ENCODE measurements around the gene FAM174B. TPM values are rescaled to one million over a fixed set of nuclear protein-coding genes. Genes with fewer than 3 reads are reported as not detected.

FAM174B gene
- total and polyA plus RNA-seq, 8 donors = 40.8 to 66.3 (median 48.7) TPM

GRCh38 chr15:92583096-92584034 is 72.2 kb downstream of the FAM174B start:
- Histone ChIP-seq H3K27me3 (no peaks in the 10 kb centered on the region), H3K4me3 (no peak overlapping the region), H3K4me1 (no peaks in the 10 kb centered on the region), H3K36me3 (no peaks in the 10 kb centered on the region), H3K9me3 (no peaks in the 10 kb centered on the region), H3K27ac (no peak overlapping the region)
- peak in 1 of 4 donors; percentile 10 for DNase-seq
- TF ChIP-seq CTCF (IDR thresholded peaks at IDR 0.05) = no peak
- intact Hi-C loops (cut with DNase I) = no loop called here
- no peak for ATAC-seq

GRCh38 chr15:92582206-92582605 is 73.4 kb downstream of the FAM174B start:
- H3K27ac ChIP-seq = no peak overlapping the region
- no peaks in the 10 kb centered on the region for H3K9me3 ChIP-seq
- H3K4me1 ChIP-seq = no peaks in the 10 kb centered on the region
- no peak overlapping the region for H3K4me3 ChIP-seq
- H3K36me3 ChIP-seq = no peaks in the 10 kb centered on the region
- no peaks in the 10 kb centered on the region for H3K27me3 ChIP-seq
- intact Hi-C loops (cut with DNase I) = no loop called here
- ATAC-seq = no peak
- TF ChIP-seq CTCF (IDR thresholded peaks at IDR 0.05) = no peak
- no peak for DNase-seq

DNA sequence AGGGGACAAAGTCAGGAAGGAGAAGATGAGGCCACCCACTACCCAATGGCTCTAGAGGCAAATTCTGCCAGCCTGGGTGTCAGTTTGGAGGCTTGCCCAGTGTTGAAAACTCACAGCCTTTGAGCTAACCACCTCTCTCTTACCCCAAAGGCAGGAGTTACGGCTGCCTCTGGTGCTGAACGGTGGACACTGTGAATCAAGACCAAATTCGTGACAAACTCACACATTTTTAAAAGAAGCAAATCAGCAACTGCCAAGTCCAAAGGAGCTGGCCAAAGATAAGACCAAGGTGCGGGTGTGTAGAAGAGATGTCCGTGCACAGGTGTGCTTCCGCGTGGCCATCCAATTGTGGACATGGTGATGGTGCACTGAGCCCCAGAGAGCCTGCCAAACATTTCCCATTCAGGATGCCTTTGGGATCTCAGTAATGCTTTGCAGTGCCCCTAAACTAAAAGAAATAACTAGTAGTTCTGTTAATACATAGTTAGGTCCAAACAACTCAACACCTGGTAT is 74.6 kb downstream of the FAM174B start:
- TF ChIP-seq CTCF (IDR thresholded peaks at IDR 0.05) = no peak
- intact Hi-C loops (cut with DNase I) = no loop called here
- H3K4me3 ChIP-seq = no peak overlapping the region
- no peaks in the 10 kb centered on the region for H3K27me3 ChIP-seq
- H3K27ac ChIP-seq = no peak overlapping the region
- no peaks in the 10 kb centered on the region for H3K36me3 ChIP-seq
- no peaks in the 10 kb centered on the region for H3K9me3 ChIP-seq
- ATAC-seq = no peak
- DNase-seq = peak in 1 of 4 donors; percentile 12
- H3K4me1 ChIP-seq = no peaks in the 10 kb centered on the region

DNA sequence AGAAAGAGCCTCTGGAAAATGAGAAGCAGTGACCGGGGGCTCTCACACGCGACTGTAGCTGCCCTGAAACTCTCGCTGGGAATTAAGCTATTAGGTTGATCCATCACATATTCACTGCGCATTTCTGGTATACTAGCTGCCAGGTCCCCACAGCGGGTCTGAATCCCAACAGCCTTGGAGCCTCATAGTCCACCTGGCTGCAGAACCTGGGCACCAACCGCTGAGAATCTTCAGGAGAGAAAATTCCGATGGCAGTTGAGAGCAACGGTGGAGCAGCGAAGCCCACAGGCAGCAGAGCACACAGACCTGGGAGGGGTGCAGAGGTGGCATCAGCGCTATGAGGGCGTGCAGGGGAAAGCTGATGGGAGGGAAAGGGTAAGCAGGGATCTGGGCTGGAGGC is 75.1 kb downstream of the FAM174B start:
- H3K36me3 ChIP-seq = no peaks in the 10 kb centered on the region
- no peaks in the 10 kb centered on the region for H3K9me3 ChIP-seq
- H3K27ac ChIP-seq = no peak overlapping the region
- no peak for DNase-seq
- no peak overlapping the region for H3K4me3 ChIP-seq
- TF ChIP-seq CTCF (IDR thresholded peaks at IDR 0.05) = no peak
- H3K4me1 ChIP-seq = no peaks in the 10 kb centered on the region
- H3K27me3 ChIP-seq = no peaks in the 10 kb centered on the region
- intact Hi-C loops (cut with DNase I) = no loop called here
- no peak for ATAC-seq

DNA sequence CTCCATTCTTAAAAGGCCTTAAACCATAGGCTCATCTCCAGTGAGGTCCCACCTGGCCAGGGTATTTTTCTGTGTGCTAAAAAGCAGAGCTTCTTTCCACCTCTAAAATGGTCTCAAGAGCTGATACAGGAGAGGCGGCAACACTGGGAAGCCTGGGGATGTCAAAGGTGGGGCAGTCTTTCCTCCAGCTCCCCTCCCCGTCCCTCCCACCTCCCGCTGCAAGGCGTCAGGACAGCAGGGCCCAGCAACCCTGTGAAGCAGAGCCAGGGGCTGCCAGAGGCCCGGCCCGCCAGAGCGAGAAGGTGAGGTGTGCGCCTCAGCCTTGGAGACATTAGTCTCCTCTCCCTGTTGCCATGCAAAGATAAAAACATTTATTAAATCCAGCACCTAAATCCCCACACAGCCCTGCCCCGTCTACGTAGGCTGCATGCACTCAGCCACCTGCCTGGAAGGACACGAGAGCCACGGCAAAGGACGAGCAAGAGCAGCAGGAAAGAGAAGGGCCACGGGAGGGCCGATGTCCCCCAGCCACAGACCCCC is 75.6 kb downstream of the FAM174B start:
- no peak overlapping the region for H3K27ac ChIP-seq
- no peak overlapping the region for H3K4me3 ChIP-seq
- intact Hi-C loops (cut with DNase I) = no loop called here
- H3K4me1 ChIP-seq = no peaks in the 10 kb centered on the region
- no peak for ATAC-seq
- H3K9me3 ChIP-seq = no peaks in the 10 kb centered on the region
- no peaks in the 10 kb centered on the region for H3K27me3 ChIP-seq
- no peak for DNase-seq
- no peak for TF ChIP-seq CTCF (IDR thresholded peaks at IDR 0.05)
- no peaks in the 10 kb centered on the region for H3K36me3 ChIP-seq

Measured in left lung (tissue), 10 donors.